Dedifferentiated amniotic fluid mesenchymal stem cell (primary cell): ENCODE data around the gene C1QTNF12.

ENCODE experiments used
- DNase-seq: peaks from one replicate; pipeline ENCODE4 v3.0.0-alpha.2; 2016; ENCODE audit errors: extremely low spot score

The C1QTNF12 gene

DNA sequence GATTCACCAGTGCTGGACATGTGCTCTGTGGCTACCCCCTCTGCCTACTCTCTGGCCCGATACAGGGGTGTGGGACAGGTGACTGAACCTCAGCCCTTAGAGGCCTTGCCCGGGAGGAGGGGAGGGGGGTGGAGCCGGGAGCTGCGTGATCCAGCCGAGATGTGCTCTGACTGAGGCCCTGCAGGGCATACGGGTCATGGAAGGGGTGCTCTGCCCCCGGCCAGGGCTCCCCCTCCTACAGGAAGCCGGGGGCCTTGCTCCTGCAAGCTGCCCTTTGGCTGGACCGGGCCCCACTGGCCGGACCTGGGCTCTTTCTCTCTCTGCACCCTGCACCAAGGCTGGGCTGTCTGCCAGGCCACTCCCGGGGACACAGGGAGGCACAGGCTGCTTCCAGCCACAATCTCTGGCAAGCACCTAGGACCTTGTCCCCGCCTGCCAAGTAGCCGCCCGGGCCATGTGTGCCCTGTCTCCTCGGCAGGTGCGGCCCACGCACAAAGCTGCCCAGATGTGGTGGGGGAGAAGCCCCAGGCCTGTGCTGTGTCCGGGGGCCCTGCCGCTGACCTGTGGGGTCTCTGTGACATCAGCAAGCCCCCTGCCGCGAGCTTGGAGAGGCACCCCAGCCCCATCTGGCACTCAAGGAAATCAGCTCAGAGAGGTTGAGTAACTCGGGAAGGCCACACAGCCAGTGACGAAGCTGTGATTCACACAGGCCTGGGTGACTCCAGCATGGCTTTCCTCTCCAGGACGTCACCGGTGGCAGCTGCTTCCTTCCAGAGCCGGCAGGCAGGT is 35.2 kb upstream of the C1QTNF12 start:
- DNase-seq = no peak

DNA sequence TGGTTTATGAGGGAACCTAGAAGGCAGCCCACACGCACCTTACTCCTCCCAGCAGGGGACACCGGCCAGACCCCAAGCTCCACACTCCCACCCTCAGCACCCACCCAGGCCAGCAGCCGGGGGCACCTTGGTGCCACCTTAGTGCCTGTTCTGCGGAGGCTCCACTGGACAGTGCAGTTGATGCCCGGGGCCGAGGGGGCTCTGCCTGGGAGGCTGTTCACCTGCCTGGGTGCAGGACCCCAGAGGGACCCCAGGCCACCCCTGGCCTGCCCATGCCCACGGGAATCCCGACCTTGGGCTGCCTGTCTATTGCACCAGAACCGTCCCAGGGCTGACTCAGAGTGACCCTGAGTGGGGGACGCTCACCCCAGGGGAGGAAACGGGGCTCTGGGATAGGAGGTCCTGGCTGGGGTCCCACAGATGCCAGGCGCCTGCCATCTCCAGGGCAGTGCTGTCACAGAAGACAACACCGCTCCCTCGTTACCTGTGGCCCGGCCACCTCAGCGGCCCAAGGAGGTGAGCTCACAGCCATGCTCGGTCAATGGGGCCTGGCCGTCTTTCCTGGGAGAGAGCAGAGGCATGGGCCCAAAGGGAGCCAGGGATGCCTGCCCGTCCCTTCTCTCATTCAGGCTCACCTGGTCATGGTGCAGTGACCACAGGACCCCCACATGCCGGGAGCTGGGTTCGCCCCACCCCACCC is 34.4 kb upstream of the C1QTNF12 start:
- DNase-seq = no peak

DNA sequence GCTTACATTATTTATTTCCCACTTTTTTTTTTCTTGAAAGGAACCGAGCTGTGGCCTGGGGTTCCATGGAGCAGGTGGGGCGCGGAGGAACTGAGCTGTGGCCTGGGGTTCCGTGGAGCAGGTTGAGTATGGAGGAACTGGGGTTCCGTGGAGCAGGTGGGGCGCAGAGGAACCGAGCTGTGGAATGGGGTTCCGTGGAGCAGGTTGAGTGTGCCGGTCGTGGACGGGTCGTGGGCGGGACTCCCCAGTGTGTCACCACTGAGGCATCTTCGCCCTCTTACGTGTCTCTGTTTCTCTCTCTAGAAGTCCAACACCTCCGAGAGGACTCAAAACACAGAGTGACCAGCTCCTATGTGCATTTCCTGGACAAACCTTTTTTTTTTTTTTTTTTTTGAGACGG is 32.5 kb upstream of the C1QTNF12 start:
- no peak for DNase-seq

DNA sequence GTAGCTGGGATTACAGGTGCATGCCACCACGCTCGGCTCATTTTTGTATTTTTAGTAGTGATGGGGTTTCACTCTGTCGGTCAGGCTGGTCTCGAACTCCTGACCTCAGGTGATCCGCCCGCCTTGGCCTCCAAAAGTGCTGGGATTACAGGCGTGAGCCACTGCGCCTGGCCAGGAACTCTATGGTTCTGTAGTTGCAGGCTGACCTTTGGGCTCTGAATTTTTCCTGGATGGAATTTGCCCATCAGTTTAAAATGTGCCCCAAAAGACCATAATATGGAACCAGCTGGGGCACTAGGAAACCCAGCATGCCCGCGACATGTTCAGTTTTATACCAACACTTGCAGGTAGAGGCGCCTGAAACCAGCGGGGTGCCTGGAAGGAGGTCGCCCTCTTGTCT is 32.1 kb upstream of the C1QTNF12 start:
- no peak for DNase-seq

DNA sequence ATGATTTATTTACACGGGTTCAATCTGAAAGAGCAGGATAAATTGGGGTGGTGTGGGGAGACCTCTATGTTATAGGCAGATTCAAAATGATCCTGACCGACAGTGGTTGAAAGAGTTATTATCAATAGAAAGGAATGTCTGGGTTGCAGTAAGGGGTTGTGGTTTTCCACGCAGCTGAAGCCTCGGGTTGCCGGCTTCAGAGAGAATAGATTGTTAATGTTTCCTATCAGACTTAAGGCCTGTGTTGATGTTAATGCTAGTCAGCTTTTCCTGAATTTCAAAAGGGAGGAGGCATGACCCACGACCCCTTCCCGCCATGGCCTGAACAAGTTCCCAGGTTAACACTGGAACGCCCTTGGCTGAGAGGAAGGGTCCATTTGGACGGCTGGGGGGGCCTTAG is 29.3 kb upstream of the C1QTNF12 start:
- no peak for DNase-seq

DNA sequence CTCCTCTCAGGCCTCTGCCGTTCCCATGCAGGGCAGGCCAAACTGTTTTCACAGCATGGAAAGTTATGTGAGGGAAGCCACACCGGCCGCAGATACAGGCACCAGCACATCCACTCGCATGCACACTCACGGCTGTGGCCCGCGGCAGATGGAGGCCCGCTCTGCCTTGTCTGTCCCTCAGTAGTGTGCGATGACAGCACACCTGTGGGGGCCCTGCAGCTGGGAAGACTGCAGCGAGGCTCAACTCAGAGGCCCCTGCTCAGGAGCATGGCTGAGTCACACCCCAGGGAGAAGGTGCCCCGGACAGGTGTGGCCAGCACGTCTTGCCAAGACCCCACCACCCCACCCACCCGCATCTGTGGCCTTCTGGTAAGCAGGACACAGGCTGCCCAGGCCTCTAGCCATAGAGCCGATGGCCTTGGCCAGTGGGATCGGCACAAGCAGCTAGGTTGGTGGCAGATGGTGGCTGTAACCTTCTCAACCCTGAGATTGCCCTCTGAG is 28.5 kb upstream of the C1QTNF12 start:
- DNase-seq = no peak

DNA sequence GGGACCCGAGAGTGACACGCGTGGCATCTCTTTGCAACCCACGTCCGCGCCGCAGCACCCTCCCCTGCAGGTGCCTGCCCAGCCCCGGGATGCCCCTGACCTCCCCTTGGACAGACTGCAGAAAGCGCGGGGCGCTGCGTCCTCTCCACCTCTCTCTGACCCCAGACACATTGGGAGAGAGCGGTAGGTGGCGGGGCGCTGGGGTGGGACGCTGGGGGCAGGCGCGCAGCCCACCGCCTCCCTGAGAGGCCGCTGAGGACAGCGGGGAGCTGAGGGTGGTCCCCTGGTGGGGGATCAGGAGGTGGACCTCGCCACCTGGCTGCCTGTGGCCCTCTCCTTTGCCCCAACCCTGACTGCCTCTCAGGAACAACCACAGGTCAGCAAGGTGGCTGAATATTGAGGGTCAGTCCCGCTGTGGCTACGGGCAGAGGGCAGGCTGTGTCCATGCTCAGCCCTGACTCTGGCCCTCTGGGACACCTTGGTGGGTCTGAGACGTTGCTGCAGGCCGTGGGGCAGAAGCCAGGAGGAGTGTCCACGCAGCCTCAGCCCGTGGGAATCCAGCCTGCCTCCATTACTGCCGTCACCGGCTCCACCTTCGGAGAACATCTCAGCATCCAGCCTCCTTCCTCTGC is 27.9 kb upstream of the C1QTNF12 start:
- DNase-seq = no peak

DNA sequence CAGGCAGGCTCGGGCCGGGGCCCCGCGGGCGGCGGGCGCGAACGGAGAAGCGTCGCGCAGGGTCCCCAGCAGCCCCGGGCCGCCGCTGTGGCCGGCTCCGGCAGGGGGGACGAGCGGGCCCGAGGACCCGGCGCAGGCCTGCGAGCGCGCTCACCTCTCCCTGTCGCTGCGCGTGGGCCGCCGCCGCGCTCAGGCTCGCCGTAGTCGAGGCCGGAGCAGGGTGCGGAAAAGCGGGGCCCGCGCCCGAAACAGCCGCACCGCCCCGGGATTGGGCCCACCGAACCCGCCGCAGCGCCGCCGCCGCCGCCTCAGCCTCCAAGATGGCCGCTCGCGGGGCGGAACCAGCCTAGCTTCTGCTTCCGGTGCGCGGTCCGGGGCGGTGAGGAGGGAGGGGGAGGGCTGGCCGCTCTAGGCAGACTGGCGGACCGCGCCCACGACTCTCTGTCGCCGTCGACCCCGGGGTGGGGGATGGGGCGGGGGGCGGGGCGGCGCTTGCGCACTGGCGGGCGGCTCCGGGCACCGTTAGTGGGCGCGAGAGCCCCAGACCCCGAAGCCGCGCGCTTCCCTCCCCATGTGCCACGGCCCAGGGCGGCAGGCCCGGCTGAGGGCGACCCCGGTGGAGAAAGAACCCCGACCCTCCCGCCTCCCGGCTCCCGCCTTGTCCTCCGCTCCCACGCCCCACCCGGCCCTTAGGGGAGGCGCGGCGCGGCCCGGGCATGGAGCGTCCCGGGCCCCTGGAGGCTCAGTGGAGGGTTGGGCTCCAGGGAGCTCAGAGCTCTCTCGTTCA is 27.2 kb upstream of the C1QTNF12 start, which contains the start of gene UBE2J2:
TSS of gene UBE2J2 (minus strand) at position 343 of the 787 bp plus-strand sequence. CDS start 5,862 bp downstream, outside the sequence.
- peak; percentile 79 for DNase-seq

DNA sequence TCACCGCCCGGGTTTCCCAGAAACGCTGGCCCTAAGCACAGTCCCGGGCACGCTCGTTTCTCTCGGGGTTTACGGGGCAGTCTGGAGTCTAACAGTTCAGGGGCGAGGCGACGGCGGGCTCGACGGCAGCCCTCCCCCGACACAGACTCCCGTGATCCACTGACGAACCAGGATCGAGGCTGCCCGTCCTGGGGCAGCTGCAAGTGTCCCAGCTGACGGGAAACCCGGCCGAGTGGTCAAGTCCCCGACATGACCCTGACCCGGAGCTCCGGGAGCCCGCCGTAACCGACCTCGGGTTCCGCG is 26.6 kb upstream of the C1QTNF12 start:
- DNase-seq = no peak

DNA sequence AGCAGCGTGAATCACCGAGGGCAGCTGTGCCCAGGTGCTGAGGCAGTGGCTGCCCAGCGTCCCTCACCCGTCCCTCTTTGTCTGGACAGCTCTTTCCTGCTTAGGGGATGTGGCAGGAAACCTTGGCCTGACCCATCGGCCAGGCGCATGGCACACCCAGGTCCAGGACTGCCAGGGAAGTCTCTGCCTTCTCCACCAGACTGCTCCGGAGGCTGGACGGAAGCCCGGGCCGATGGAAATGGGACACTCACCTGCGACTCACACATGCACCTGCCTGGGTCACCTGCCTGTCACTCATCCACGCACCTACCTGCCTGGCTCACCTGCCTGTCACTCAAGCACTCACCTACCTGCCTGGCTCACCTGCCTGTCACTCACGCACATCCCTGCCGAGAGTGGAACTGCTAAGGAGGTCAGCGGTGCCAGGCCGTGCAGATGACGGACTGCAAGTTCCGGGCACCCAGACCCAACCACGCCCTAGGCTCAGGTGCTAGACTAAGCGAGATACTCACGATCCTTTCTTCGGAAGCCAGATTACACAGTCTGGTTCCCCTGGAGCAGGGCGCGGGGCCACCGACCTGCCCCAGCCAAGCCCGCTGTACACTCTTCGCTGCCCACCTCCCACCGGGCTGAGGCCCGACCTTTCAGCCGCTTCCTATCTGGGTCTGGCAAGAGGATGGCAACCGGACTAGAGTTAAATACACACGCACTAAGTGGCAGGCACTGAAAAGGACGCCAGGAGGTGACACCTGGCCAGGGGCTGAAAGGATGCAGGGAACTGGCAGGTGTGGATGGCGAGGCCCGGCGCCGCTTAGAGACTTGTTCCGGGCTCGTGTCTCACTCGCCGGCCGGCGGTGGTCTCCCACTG is 26.1 kb upstream of the C1QTNF12 start:
- DNase-seq = no peak

DNA sequence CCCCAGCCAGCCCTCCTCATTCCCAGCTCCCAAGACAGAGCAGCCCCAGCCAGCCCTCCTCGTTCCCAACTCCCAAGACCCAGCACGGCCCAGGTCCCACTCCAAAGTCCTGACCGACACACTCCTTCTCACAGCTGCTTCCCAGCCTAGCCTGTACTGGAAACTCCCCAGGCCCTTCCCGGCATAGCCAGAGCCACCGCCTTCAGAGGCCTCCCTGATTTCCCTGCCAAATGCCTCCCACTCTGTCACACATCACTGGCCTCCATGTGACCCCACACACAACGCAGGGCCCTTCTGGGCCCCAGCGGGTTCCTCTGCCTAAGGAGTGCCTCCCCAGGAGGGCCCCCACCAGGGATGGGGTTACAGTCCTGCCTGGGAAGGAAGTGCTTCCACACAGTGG is 24.3 kb upstream of the C1QTNF12 start:
- no peak for DNase-seq

DNA sequence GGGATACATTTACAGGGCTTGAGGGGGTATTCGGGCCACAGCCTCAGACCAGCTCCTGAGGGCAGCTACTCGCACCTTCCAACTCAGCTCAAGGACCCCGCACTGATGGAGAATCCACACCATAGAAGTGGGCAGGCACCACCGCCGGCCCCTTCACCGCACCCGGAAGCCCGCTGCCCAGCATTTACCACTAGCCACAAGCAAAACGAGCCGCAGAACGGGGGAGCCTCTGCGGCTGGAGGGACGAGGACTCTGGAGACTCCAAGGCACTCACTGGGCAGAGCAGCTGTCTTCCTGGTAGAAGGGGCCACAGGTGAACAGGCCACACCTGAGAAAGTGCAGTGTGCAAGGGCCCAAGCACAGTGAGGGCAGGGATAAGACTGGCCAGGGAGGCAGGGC is 21.8 kb upstream of the C1QTNF12 start:
- DNase-seq = no peak

DNA sequence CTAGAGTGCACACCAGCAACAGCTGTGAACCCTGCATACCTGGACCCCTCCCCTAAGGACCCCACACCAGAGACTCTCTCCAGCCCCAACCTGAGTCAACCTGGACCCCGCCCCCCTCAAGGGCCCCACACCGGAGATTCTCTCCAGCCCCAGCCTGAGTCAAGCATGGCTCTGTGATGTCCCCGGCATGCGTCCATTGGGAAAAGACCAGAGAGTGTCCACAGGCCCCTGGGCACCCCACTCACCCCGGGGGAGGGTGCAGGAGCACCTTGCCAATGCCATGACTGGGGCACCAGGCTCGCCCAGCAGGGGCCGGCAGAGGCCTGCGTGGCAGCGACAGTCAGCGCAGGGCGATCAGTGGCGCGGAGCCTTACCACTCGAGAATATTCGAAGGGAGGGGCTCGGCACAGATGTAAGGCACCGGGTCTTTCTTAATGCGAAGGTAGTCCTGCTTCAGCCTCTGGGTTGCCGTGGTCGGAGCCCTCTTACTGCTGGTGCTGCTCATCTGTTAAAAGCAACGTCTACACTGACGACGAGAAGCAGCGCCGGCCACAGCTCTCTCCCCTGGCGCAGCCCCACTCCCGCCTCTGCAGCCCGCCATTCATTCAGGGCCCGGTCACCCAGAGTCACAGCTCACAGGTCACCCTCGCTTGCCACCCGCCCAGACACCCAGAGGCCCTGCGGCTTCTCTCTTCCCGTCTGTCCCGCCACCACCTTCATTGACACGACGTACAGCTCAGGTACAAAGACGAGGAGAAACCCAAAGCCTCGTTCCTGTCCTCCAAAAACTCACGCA is 21.2 kb upstream of the C1QTNF12 start:
- DNase-seq = no peak

DNA sequence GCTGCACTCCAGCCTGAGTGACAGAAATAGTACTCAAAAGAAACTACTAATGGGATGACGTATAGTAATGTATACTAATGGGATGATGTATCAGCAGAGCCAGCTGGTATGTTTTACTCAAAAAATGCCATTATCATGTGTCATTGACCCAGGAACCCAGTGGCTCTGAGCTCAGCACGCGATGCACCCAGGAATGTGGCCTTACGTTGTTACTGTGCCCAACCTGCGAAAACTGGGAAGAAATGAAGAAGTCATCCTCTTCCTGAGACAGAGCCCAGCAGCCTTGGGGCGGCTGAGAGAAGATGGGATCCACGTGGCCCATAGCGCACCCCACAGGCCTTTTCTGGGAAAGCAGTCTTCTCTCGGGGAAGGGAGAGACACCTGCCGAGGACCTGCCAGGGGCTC is 18.3 kb upstream of the C1QTNF12 start:
- peak; percentile 96 for DNase-seq

DNA sequence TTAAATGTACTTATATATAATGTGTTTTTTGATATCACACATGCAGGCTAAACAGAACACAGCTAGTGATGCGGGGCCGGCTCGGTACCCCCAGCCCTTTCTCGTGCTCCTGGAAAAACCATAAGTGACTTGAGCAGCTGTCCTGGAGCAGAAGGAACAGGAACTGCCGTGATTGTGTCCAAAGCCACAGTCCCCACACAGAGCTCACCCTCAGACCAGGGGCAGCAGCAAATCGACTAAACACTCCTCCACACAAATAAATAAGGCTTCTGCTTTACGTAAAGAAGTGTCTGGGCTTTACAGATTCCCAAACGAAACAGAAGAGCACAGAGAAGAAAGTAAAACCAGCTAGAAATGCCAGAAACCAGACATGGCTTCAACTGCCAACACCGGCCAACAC is 17.5 kb upstream of the C1QTNF12 start:
- no peak for DNase-seq

DNA sequence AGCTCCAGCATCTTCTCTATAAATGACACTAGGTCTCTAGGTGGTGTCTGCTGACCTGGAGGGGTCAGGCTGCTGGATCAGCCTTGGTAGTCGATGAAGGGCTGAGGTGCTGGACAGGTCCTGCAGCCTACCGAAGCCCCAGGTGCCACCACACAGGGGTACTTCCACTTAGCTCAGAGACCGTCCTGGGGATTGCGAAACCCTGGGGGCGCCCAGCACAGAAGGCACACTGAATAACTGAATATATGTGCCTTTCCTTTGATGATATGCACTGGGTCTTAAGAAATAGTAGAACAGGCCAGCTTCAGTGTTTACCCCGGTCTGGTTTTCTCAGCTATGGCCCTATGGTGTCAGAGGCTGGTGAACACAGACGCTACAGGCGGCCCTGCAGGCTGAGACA is 16.2 kb upstream of the C1QTNF12 start:
- no peak for DNase-seq

DNA sequence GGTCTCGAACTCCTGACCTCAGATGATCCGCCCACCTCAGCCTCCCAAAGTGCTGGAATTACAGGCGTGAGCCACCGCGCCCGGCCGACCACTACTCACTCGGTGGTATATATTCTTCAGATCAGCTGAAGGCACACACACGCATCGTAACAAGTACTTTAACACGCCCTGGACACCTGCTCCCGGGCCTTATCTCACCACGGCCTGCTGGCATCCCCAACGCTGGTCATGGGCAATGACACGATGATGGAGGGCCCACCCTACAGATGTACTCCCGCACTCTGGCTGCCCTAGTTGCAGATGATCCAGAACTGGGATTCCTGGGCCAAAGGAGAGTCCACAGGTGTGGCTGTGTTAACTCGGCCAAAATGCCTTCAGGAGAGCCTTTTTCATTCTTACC is 15.5 kb upstream of the C1QTNF12 start:
- DNase-seq = no peak

DNA sequence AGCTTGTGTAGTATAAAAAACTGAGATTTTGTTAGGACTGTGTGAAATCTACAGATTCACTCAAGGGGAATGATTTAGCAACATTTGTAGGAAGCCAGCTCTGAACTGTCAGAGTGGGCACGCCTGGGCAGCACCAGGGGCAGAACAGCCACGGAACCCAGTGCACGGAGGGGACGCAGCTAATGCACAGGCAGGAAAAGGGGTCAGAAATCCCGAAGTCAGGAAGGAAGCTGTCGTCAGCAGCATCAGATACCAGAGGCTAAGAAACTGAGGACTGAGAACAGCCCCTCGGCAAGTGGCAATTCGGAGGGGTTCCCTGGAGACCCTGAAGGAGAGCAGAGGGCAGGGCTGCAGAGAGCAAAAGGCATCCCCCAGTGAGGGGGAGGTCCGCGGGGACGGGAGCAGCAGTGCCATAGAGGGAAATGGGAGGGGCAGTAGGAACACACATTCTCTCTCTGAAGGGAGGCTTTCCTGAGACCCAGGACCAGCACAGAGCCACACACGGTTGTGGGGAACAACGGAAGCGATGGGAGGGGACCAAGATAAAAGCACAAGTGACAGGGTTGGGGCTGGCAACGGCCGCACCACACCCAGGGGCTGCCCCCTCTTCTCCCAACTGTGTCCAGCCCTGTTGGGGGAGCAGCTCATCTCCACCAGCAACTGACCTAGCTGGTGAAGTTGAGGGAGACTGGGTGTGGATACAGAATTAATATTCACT is 14.5 kb upstream of the C1QTNF12 start:
- DNase-seq = no peak

DNA sequence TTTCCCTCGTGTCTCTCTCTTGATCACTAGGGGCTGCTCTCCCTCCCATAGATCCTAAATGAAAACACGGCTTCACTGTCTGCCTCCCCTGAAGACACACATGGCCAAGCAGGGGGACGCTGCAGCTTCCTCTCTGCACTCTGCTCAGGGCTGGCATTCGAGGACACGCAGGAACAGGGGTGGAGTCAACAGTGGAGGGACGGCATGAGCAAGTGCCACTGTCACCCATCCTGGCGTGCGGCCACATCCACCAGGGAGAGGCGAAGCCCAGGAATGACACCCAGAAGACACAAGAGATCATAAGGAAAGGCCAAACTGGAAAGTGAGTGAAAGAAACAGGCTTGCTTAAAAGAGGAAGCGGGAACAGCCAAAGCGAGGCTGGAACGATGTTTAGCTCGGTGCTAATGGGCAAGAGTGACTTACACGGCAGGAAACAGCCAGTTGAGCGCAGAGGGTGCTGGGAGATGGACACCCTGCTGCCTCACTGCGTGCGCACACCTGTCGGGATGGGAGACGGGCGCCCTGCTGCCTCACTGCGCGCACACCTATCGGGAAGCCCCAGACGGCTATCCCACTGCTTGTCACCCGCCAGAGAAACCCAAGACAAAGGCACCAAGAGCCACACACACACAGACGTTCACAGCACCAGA is 13.6 kb upstream of the C1QTNF12 start:
- no peak for DNase-seq
